HG03159 (cell line): ENCODE data around the gene CFAP73.
"Not testable (repeated sequence)": the region's sequence is repeated elsewhere in the genome, so short reads cannot be mapped to it uniquely, and the experiment has no call there.

ENCODE experiments used
- ATAC-seq: cut with Tn5 transposase; IDR thresholded peaks from one replicate; pipeline ENCODE4 v1.9.1; 2021; ENCODE audit warnings: mild to moderate bottlenecking, moderate library complexity; ENCODE audit not compliant: unreplicated experiment

CFAP73 gene

GRCh38 chr12:113149361-113150150 lies at the start of gene CFAP73:
Gene CFAP73, plus strand, starts transcription at chr12:113149724. Its CDS starts 134 bp downstream, at chr12:113149858.
- no peak for ATAC-seq

- ATAC-seq: no peak
Observed at GRCh38 chr12:113099764-113100163, 49.8 kb upstream of the CFAP73 start.

- ATAC-seq: no peak
Observed at GRCh38 chr12:113101751-113102150, 47.8 kb upstream of the CFAP73 start.

- ATAC-seq: no peak
Observed at GRCh38 chr12:113102811-113103210, 46.7 kb upstream of the CFAP73 start.

- ATAC-seq: no peak
Observed at GRCh38 chr12:113103756-113104450, 45.6 kb upstream of the CFAP73 start.

GRCh38 chr12:113104953-113105510 lies 44.5 kb upstream of the CFAP73 start:
- ATAC-seq: no peak

GRCh38 chr12:113105606-113106271 lies 43.8 kb upstream of the CFAP73 start:
- ATAC-seq: no peak

GRCh38 chr12:113106361-113106760 lies 43.2 kb upstream of the CFAP73 start:
- ATAC-seq: no peak

GRCh38 chr12:113108308-113108707 lies 41.2 kb upstream of the CFAP73 start:
- no peak for ATAC-seq

- ATAC-seq: no peak
Observed at GRCh38 chr12:113109360-113109759, 40.2 kb upstream of the CFAP73 start.

- no peak for ATAC-seq
Observed at GRCh38 chr12:113109872-113110599, 39.5 kb upstream of the CFAP73 start.

- ATAC-seq: no peak
Observed at GRCh38 chr12:113111247-113111646, 38.3 kb upstream of the CFAP73 start.

- no peak for ATAC-seq
Observed at GRCh38 chr12:113112043-113112899, 37.3 kb upstream of the CFAP73 start.

GRCh38 chr12:113113397-113113796 lies 36.1 kb upstream of the CFAP73 start:
- ATAC-seq: no peak

GRCh38 chr12:113114447-113115178 lies 34.9 kb upstream of the CFAP73 start:
- ATAC-seq: no peak

GRCh38 chr12:113115455-113116126 lies 33.9 kb upstream of the CFAP73 start:
- no peak for ATAC-seq

- ATAC-seq: no peak
Observed at GRCh38 chr12:113116875-113117274, 32.6 kb upstream of the CFAP73 start.

- not testable (repeated sequence) for ATAC-seq
Observed at GRCh38 chr12:113117684-113118083, 31.8 kb upstream of the CFAP73 start.

- no peak for ATAC-seq
Observed at GRCh38 chr12:113118142-113118541, 31.4 kb upstream of the CFAP73 start.
